NCI-H2081 treated with DMSO at 0.1 percent for 48 hours (cell line): ENCODE results near the gene SKIL.

Source experiments
- DNase-seq: peaks from one replicate; lab custom pipeline; 2025; lab: John Stamatoyannopoulos, UW

SKIL gene

GRCh38 chr3:170437696-170438407 lies 80.3 kb downstream of the SKIL start:
- no peak for DNase-seq

GRCh38 chr3:170438836-170439235 lies 81.3 kb downstream of the SKIL start:
- no peak for DNase-seq

GRCh38 chr3:170440344-170440743 lies 82.8 kb downstream of the SKIL start:
- no peak for DNase-seq

- no peak for DNase-seq
Measured at GRCh38 chr3:170441412-170441811, 83.9 kb downstream of the SKIL start.

DNA sequence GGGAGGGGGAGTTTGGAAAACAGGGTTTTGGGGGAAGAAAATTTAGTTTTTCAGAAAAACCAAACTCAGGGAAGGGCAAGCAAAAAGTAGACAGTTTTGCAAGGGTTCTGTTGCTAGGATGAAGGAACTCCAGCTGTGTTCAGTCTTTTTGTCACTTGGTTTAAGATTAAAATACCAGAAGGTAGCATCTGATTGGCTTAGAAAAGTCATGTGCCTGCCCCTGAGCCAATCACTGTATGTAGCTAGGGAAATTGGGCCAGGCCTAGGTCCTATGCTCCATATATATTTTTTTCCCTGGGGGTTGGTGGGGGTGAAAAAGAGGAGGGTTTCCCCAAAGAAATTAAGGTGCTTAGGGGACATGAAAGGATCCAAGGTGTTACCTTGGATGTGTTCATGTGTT lies 85.4 kb downstream of the SKIL start:
- DNase-seq, result no peak

DNA sequence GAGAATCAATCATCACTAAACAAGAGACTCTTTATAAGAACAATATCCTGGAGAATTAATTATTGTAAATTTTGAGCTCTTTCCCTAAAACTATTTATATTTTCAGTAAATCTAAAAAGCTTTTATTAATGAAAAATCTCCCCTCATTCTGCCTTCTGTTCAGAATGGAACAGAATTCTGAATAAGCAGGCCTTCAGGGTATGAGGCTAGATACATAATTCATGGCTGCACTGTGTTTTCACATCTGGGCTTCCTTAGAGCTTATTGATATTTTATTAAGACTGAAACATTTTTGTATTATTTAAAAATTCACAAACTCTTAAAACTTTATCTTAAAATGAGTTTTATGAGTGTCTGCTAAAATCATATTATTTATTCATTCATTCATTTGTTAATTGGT lies 85.9 kb downstream of the SKIL start:
- no peak for DNase-seq
